ENCODE measurements around the gene FNDC3B. TPM values are rescaled to one million over a fixed set of nuclear protein-coding genes. Genes with fewer than 3 reads are reported as not detected.
A peak's percentile ranks its signal among the peaks of the same experiment; 100 is the strongest.

The FNDC3B gene
- total RNA-seq, 5 donors from 2014 or later (not counting 1 experiment from before 2014, with no cell fraction given): 18.1 to 46.5 (median 23.5) TPM

GRCh38 chr3:172138193-172138537 is 98.8 kb downstream of the FNDC3B start:
- Mint-ChIP-seq H3K4me3 (no peak overlapping the region), H3K27ac (peak overlapping the region; percentile 50 to 71), H3K4me1 (peaks cover 60 to 84% (median 69%) of the 10 kb centered on the region in 3 donors), H3K27me3 (no peaks in the 10 kb centered on the region), H3K9me3 (no peaks in the 10 kb centered on the region), H3K36me3 (peaks cover 14% of the 10 kb centered on the region)
- Histone ChIP-seq H3K27me3 (replicated peaks in 1 of 2; ENCODE audit: control insufficient read depth in 2 of 2, extremely low read depth in 1 of 2, insufficient read depth in 2 of 2, low read length in 1 of 2) (no peaks in the 10 kb centered on the region), H3K27ac (ENCODE audit: low read length) (no peak overlapping the region), H3K4me3 (ENCODE audit: control insufficient read depth in 1 of 2, extremely low read depth in 1 of 2, low read length in 1 of 2) (no peak overlapping the region), H3K9me3 (no peaks in the 10 kb centered on the region), H3K4me1 (ENCODE audit: control insufficient read depth in 1 of 2, extremely low read depth in 1 of 2, insufficient read depth in 2 of 2, low read length in 2 of 2) (peaks cover 9 to 14% of the 10 kb centered on the region in 2 experiments), H3K36me3 (ENCODE audit: control insufficient read depth in 2 of 2, extremely low read depth in 1 of 2, insufficient read depth in 1 of 2, low read length in 1 of 2) (no peaks in the 10 kb centered on the region)
- WGBS (ENCODE audit: insufficient coverage): no CpG with 5 or more reads among the region's 3 CpGs
- ATAC-seq (replicated peaks in 1 of 4) (no peak), DNase-seq (no peak)
- CTCF ChIA-PET: no interaction called here
- POLR2A ChIA-PET: no interaction called here

- H3K9me3 Mint-ChIP-seq: no peaks in the 10 kb centered on the region
- H3K36me3 Mint-ChIP-seq: peaks cover 10% of the 10 kb centered on the region
- Histone ChIP-seq H3K27ac (ENCODE audit: low read length) (no peak overlapping the region), H3K27me3 (replicated peaks in 1 of 2; ENCODE audit: control insufficient read depth in 2 of 2, extremely low read depth in 1 of 2, insufficient read depth in 2 of 2, low read length in 1 of 2) (no peaks in the 10 kb centered on the region), H3K9me3 (no peaks in the 10 kb centered on the region), H3K4me3 (ENCODE audit: control insufficient read depth in 1 of 2, extremely low read depth in 1 of 2, low read length in 1 of 2) (no peak overlapping the region), H3K36me3 (ENCODE audit: control insufficient read depth in 2 of 2, extremely low read depth in 1 of 2, insufficient read depth in 1 of 2, low read length in 1 of 2) (no peaks in the 10 kb centered on the region), H3K4me1 (ENCODE audit: control insufficient read depth in 1 of 2, extremely low read depth in 1 of 2, insufficient read depth in 2 of 2, low read length in 2 of 2) (peaks cover 9 to 11% of the 10 kb centered on the region in 2 experiments)
- no CpG with 5 or more reads among the region's 6 CpGs for WGBS (ENCODE audit: insufficient coverage)
- ChIA-PET CTCF (interaction anchor here (0.6 to 0.9 kb wide), 2 partner anchors 203 to 1174 kb away, joined by 3 to 4 read pairs; no protein-coding TSS in a partner anchor), POLR2A (interaction anchor here in 1 of 2 donors (0.6 to 0.7 kb wide), 2 partner anchors 18 to 878 kb away, joined by 3 to 4 read pairs; no protein-coding TSS in a partner anchor)
- no peaks in the 10 kb centered on the region for H3K27me3 Mint-ChIP-seq
- no peak for ATAC-seq (replicated peaks in 1 of 4)
- peak in 3 of 35 experiments; percentile 17 to 25 (median 21) for DNase-seq
- peaks cover 57 to 78% (median 62%) of the 10 kb centered on the region in 3 donors for H3K4me1 Mint-ChIP-seq
- H3K27ac Mint-ChIP-seq: peak overlapping the region in 1 of 2 donors; percentile 48
- H3K4me3 Mint-ChIP-seq: peak overlapping the region in 2 of 3 donors; percentile 11 to 44
Observed at GRCh38 chr3:172138792-172139507, 99.6 kb downstream of the FNDC3B start.

GRCh38 chr3:172139528-172140276 is 100.3 kb downstream of the FNDC3B start:
- Histone ChIP-seq H3K4me3 (ENCODE audit: control insufficient read depth in 1 of 2, extremely low read depth in 1 of 2, low read length in 1 of 2) (no peak overlapping the region), H3K36me3 (ENCODE audit: control insufficient read depth in 2 of 2, extremely low read depth in 1 of 2, insufficient read depth in 1 of 2, low read length in 1 of 2) (no peaks in the 10 kb centered on the region), H3K27me3 (replicated peaks in 1 of 2; ENCODE audit: control insufficient read depth in 2 of 2, extremely low read depth in 1 of 2, insufficient read depth in 2 of 2, low read length in 1 of 2) (no peaks in the 10 kb centered on the region), H3K4me1 (ENCODE audit: control insufficient read depth in 1 of 2, extremely low read depth in 1 of 2, insufficient read depth in 2 of 2, low read length in 2 of 2) (peaks cover 9 to 11% of the 10 kb centered on the region in 2 experiments), H3K27ac (ENCODE audit: low read length) (no peak overlapping the region), H3K9me3 (no peaks in the 10 kb centered on the region)
- ChIA-PET CTCF (interaction anchor here (0.6 to 0.9 kb wide), 2 partner anchors 202 to 1175 kb away, joined by 3 to 4 read pairs; no protein-coding TSS in a partner anchor), POLR2A (interaction anchor here in 1 of 2 donors (0.7 kb wide), 1 partner anchor 879 kb away, joined by 3 read pairs; no protein-coding TSS in a partner anchor)
- Mint-ChIP-seq H3K9me3 (no peaks in the 10 kb centered on the region), H3K27me3 (no peaks in the 10 kb centered on the region), H3K36me3 (peaks cover 10% of the 10 kb centered on the region), H3K27ac (no peak overlapping the region), H3K4me3 (no peak overlapping the region), H3K4me1 (peaks cover 58 to 78% (median 64%) of the 10 kb centered on the region in 3 donors)
- 100% methylated on average over 1 of the region's 3 CpGs for WGBS (ENCODE audit: insufficient coverage)
- no peak for ATAC-seq (replicated peaks in 1 of 4)
- no peak for DNase-seq

GRCh38 chr3:172140499-172141391 is 101.4 kb downstream of the FNDC3B start:
- H3K27ac Mint-ChIP-seq: no peak overlapping the region
- Histone ChIP-seq H3K4me1 (ENCODE audit: control insufficient read depth in 1 of 2, extremely low read depth in 1 of 2, insufficient read depth in 2 of 2, low read length in 2 of 2) (peaks cover 8 to 9% of the 10 kb centered on the region in 2 experiments), H3K4me3 (ENCODE audit: control insufficient read depth in 1 of 2, extremely low read depth in 1 of 2, low read length in 1 of 2) (no peak overlapping the region), H3K9me3 (no peaks in the 10 kb centered on the region), H3K36me3 (ENCODE audit: control insufficient read depth in 2 of 2, extremely low read depth in 1 of 2, insufficient read depth in 1 of 2, low read length in 1 of 2) (no peaks in the 10 kb centered on the region), H3K27ac (ENCODE audit: low read length) (no peak overlapping the region), H3K27me3 (replicated peaks in 1 of 2; ENCODE audit: control insufficient read depth in 2 of 2, extremely low read depth in 1 of 2, insufficient read depth in 2 of 2, low read length in 1 of 2) (no peaks in the 10 kb centered on the region)
- ATAC-seq (replicated peaks in 1 of 4) (no peak), DNase-seq (no peak)
- H3K27me3 Mint-ChIP-seq: no peaks in the 10 kb centered on the region
- H3K4me1 Mint-ChIP-seq: peaks cover 58 to 77% (median 64%) of the 10 kb centered on the region in 3 donors
- CTCF ChIA-PET: no interaction called here
- WGBS (ENCODE audit: insufficient coverage): 80% methylated on average over 5 of the region's 7 CpGs
- H3K36me3 Mint-ChIP-seq: peaks cover 10% of the 10 kb centered on the region
- POLR2A ChIA-PET: no interaction called here
- H3K4me3 Mint-ChIP-seq: no peak overlapping the region
- H3K9me3 Mint-ChIP-seq: no peaks in the 10 kb centered on the region

- no peak overlapping the region for H3K27ac ChIP-seq (ENCODE audit: low read length)
- H3K9me3 Mint-ChIP-seq: no peaks in the 10 kb centered on the region
- ATAC-seq (replicated peaks in 1 of 4): no peak
- H3K4me3 Mint-ChIP-seq: no peak overlapping the region
- no peaks in the 10 kb centered on the region for H3K9me3 ChIP-seq
- 100% methylated on average over 2 of the region's 8 CpGs for WGBS (ENCODE audit: insufficient coverage)
- H3K27ac Mint-ChIP-seq: no peak overlapping the region
- H3K4me3 ChIP-seq (ENCODE audit: control insufficient read depth in 1 of 2, extremely low read depth in 1 of 2, low read length in 1 of 2): no peak overlapping the region
- no peaks in the 10 kb centered on the region for H3K27me3 ChIP-seq (replicated peaks in 1 of 2; ENCODE audit: control insufficient read depth in 2 of 2, extremely low read depth in 1 of 2, insufficient read depth in 2 of 2, low read length in 1 of 2)
- H3K4me1 ChIP-seq (ENCODE audit: control insufficient read depth in 1 of 2, extremely low read depth in 1 of 2, insufficient read depth in 2 of 2, low read length in 2 of 2): peaks cover 5 to 7% of the 10 kb centered on the region in 2 experiments
- no peaks in the 10 kb centered on the region for H3K36me3 ChIP-seq (ENCODE audit: control insufficient read depth in 2 of 2, extremely low read depth in 1 of 2, insufficient read depth in 1 of 2, low read length in 1 of 2)
- peaks cover 53 to 69% (median 57%) of the 10 kb centered on the region in 3 donors for H3K4me1 Mint-ChIP-seq
- H3K36me3 Mint-ChIP-seq: peaks cover 4% of the 10 kb centered on the region
- no peaks in the 10 kb centered on the region for H3K27me3 Mint-ChIP-seq
- ChIA-PET POLR2A (interaction anchor here (0.8 to 0.9 kb wide), 2 partner anchors 11 to 166 kb away, joined by 3 to 5 read pairs; no protein-coding TSS in a partner anchor), CTCF (no interaction called here)
- no peak for DNase-seq
Observed at GRCh38 chr3:172142051-172142863, 102.9 kb downstream of the FNDC3B start.

All from T-cell (primary cell).